ENCODE data around the gene AK5. TPM values are rescaled to one million over a fixed set of nuclear protein-coding genes. Genes with fewer than 3 reads are reported as not detected.

Gene AK5
- total and polyA plus RNA-seq, 11 donors, result 0.14 to 0.91 (median 0.40) TPM; not detected in 2

- ATAC-seq (no peak), DNase-seq (no peak)
- intact Hi-C loops (cut with DNase I), result loop anchor here in 1 of 10 donors (10.0 kb wide), 1 partner anchor 141 kb away; the partner anchor contains the start of gene ZZZ3
- peaks cover 0 to 27% (median 7%) of the 10 kb centered on the region in 12 donors for H3K4me1 ChIP-seq
- no peak overlapping the region for H3K4me3 ChIP-seq
- H3K27me3 ChIP-seq, result no peaks in the 10 kb centered on the region
- no peaks in the 10 kb centered on the region for H3K9me3 ChIP-seq
- no peak overlapping the region for H3K27ac ChIP-seq
- no peak for TF ChIP-seq CTCF (IDR thresholded peaks at IDR 0.05)
- TF ChIP-seq POLR2A (IDR thresholded peaks at IDR 0.05), result no peak
- 80 to 92% (median 88%) methylated on average over 4 of the region's 4 CpGs for WGBS, 4 donors
- H3K36me3 ChIP-seq, result no peaks in the 10 kb centered on the region
Observed at GRCh38 chr1:77543822-77544448, 262.1 kb downstream of the AK5 start.

GRCh38 chr1:77544845-77545244 is 263.0 kb downstream of the AK5 start:
- intact Hi-C loops (cut with DNase I), result loop anchor here in 2 of 10 donors (5.0 to 10.0 kb wide), 2 partner anchors 137 to 140 kb away; partner anchors contain the start of gene ZZZ3 (in 2 of the 2)
- Histone ChIP-seq H3K4me3 (no peak overlapping the region), H3K9me3 (no peaks in the 10 kb centered on the region), H3K36me3 (no peaks in the 10 kb centered on the region), H3K27me3 (no peaks in the 10 kb centered on the region), H3K27ac (peak overlapping the region in 2 of 12 donors; percentile 10 to 52), H3K4me1 (peaks cover 0 to 18% (median 3%) of the 10 kb centered on the region in 12 donors)
- DNase-seq (no peak), ATAC-seq (peak in 3 of 4 donors; percentile 53 to 72 (median 59))
- WGBS, 4 donors, result 67 to 75% (median 73%) methylated on average over 8 of the region's 8 CpGs
- TF ChIP-seq CTCF (IDR thresholded peaks at IDR 0.05) (no peak), POLR2A (IDR thresholded peaks at IDR 0.05) (no peak)

DNA sequence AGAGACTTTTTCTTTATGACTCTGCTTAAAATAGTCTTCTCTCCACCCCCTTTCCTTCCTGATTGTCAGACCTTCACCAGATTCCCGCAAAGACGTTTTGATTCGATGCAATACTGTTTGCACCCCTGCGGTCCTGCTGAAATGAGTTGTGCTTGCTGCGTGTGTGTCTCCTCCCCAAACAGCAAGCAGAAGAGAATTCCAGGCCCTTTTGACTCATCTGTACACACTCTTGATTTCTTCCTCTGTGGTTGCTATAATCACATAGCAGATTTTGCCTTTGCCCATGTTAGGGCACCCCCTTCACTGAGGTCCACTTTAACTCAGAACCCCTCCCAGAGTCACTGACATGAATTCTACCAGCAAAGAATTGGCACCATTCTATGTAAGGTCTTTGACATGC is 264.2 kb downstream of the AK5 start:
- DNase-seq (no peak), ATAC-seq (no peak)
- H3K36me3 ChIP-seq, result no peaks in the 10 kb centered on the region
- H3K4me1 ChIP-seq, result peaks cover 0 to 14% (median 0%) of the 10 kb centered on the region in 12 donors
- no peak overlapping the region for H3K4me3 ChIP-seq
- WGBS, 4 donors, result 32 to 44% (median 40%) methylated on average over 5 of the region's 5 CpGs
- intact Hi-C loops (cut with DNase I), result loop anchor here in 2 of 10 donors (5.0 to 10.0 kb wide), 2 partner anchors 136 to 139 kb away; partner anchors contain the start of gene ZZZ3 (in 2 of the 2)
- TF ChIP-seq POLR2A (IDR thresholded peaks at IDR 0.05), result no peak
- H3K27me3 ChIP-seq, result no peaks in the 10 kb centered on the region
- no peak overlapping the region for H3K27ac ChIP-seq
- no peaks in the 10 kb centered on the region for H3K9me3 ChIP-seq

DNA sequence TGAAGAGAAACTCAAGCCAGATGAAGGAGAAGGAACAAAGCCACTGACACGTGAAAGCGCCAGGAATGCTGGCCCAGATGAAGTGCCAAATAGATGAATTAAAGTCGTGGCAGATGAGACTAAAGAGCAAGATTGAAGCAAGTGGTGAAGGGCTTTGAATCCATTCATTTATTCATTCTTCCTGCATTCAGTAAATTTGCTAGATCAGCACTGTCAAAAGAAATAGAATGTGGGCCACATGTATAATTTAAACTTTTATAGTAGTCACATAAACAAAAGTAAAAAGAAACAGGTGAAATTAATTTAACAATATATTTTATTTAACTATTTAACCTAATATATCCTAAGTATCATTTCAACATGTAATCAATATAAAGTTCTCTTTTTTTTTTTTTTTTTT is 265.1 kb downstream of the AK5 start:
- DNase-seq (no peak), ATAC-seq (no peak)
- no peaks in the 10 kb centered on the region for H3K9me3 ChIP-seq
- no peaks in the 10 kb centered on the region for H3K27me3 ChIP-seq
- TF ChIP-seq POLR2A (IDR thresholded peaks at IDR 0.05) (no peak), CTCF (IDR thresholded peaks at IDR 0.05) (no peak)
- H3K27ac ChIP-seq, result no peak overlapping the region
- H3K36me3 ChIP-seq, result no peaks in the 10 kb centered on the region
- WGBS, 4 donors, result 57 to 76% (median 74%) methylated on average over 3 of the region's 3 CpGs
- no peak overlapping the region for H3K4me3 ChIP-seq
- H3K4me1 ChIP-seq, result peaks cover 0 to 14% (median 0%) of the 10 kb centered on the region in 12 donors
- intact Hi-C loops (cut with DNase I), result loop anchor here in 2 of 10 donors (5.0 to 10.0 kb wide), 2 partner anchors 135 to 138 kb away; partner anchors contain the start of gene ZZZ3 (in 2 of the 2)
